PC-9 (cell line): Measurements from ENCODE around the gene SULT1C3. TPM values are rescaled to one million over a fixed set of nuclear protein-coding genes. Genes with fewer than 3 reads are reported as not detected.

Experiments used
- BruUV-seq: library from RNA; stranded (reverse); fragments of 400-500 nt; replicated peaks from 2 replicates; lab custom pipeline; 2021; lab: Mats Ljungman, UMichigan
- CTCF ChIA-PET: fragments of 300-600 bp; sonication (Branson Sonifier 250); formaldehyde crosslinking; loops from one replicate; lab custom pipeline; 2022; ENCODE audit warnings: antibody characterized with exemption; lab: Charles Lee
- POLR2A ChIA-PET: fragments of 300-600 bp; sonication (Branson Sonifier 250); formaldehyde crosslinking; loops from one replicate; lab custom pipeline; 2022; ENCODE audit warnings: antibody characterized with exemption; ENCODE audit not compliant: unreplicated experiment; lab: Charles Lee
- DNase-seq, 2 experiments: peaks; one replicate each; pipeline versions ENCODE4 v3.0.0 to v3.0.0-alpha.2; 2015 to 2022; ENCODE audit warnings: mixed read lengths in 1 of 2
- H2AFZ ChIP-seq: fragments of 200-600 bp; sonication (generic); 2 replicates; pipeline ENCODE4 v1.8.1; 2017; ENCODE audit warnings: antibody characterized with exemption
- H3F3A ChIP-seq: fragments of 200-600 bp; sonication (generic); 2 replicates; pipeline ENCODE4 v1.8.1; 2017; ENCODE audit warnings: antibody characterized with exemption, mild to moderate bottlenecking, low read depth; ENCODE audit not compliant: insufficient read depth
- H3K27ac ChIP-seq: fragments of 200-600 bp; sonication (generic); 2 replicates; pipeline ENCODE4 v1.6.1; 2016; ENCODE audit warnings: mixed run types
- H3K27me3 ChIP-seq: fragments of 200-600 bp; sonication (generic); 2 replicates; pipeline ENCODE4 v1.6.1; 2016; ENCODE audit warnings: low read depth, mixed run types; ENCODE audit not compliant: insufficient read depth
- H3K36me3 ChIP-seq: fragments of 200-600 bp; sonication (generic); 2 replicates; pipeline ENCODE4 v1.6.1; 2016; ENCODE audit warnings: low read depth, mixed run types
- H3K4me1 ChIP-seq: fragments of 200-600 bp; sonication (generic); replicated peaks from 2 replicates; pipeline ENCODE4 v1.6.1; 2016; ENCODE audit warnings: mixed run types; ENCODE audit not compliant: insufficient read depth
- H3K4me2 ChIP-seq: fragments of 200-600 bp; sonication (generic); 2 replicates; pipeline ENCODE4 v1.6.1; 2017; ENCODE audit warnings: mixed run types
- H3K4me3 ChIP-seq: fragments of 200-600 bp; sonication (generic); 2 replicates; pipeline ENCODE4 v1.6.1; 2016; ENCODE audit warnings: mixed run types
- H3K79me2 ChIP-seq: fragments of 200-600 bp; sonication (generic); 2 replicates; pipeline ENCODE4 v1.6.1; 2017; ENCODE audit warnings: low read depth, mixed run types
- H3K9me2 ChIP-seq: fragments of 200-600 bp; sonication (generic); 2 replicates; pipeline ENCODE4 v1.8.1; 2017; ENCODE audit warnings: mild to moderate bottlenecking; ENCODE audit not compliant: insufficient read depth
- H3K9me3 ChIP-seq: fragments of 200-600 bp; sonication (generic); 2 replicates; pipeline ENCODE4 v1.8.1; 2016; ENCODE audit warnings: low read depth; ENCODE audit not compliant: insufficient read depth
- H4K20me1 ChIP-seq: fragments of 200-600 bp; sonication (generic); 2 replicates; pipeline ENCODE4 v1.8.1; 2017; ENCODE audit not compliant: insufficient read depth
- EZH2 ChIP-seq: fragments of 200-600 bp; sonication (generic); IDR thresholded peaks from 2 replicates; pipeline ENCODE4 v1.8.0; 2017; ENCODE audit warnings: antibody characterized with exemption, low read depth
- intact Hi-C: fragments of 100-400 bp; cut with micrococcal nuclease; formaldehyde crosslinking; loops from one replicate; pipeline ENCODE4 v1.10.0; 2022; ENCODE audit not compliant: unreplicated experiment
- total RNA-seq: library from RNA; stranded (reverse); gene quantifications from 2 replicates; pipeline ENCODE4 v1.2.3, GENCODE V29; 2021
- TF ChIP-seq, protein P1 (sequence below): fragments of 200-600 bp; sonication (generic); conservative IDR thresholded peaks from 2 replicates; pipeline ENCODE4 v1.6.1; 2017; ENCODE audit warnings: mixed run types, antibody characterized with exemption, mild to moderate bottlenecking, moderate library complexity

SULT1C3 gene
- total RNA-seq, 1 experiment from 2014 or later = not detected

DNA sequence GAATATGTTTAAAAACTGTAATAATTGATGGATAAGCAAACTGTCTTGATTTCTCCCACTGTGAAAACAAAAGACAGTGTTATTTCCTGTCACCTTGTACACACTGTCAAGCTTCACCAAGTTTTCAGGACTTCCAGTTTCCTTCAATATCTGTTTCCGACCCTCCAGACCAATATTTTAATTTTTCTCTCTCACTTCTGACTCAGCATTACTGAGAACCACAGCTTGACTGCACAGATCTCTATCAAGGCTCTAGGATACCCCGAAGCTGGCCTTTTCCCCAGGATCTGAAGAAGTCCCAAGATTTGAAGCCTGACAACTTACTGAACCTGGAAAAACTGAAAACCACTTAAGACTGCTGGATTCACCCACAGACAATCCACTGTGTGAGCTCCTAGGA lies 13.2 kb upstream of the SULT1C3 start:
- no peak for TF ChIP-seq EZH2
- TF ChIP-seq, protein P1, sequence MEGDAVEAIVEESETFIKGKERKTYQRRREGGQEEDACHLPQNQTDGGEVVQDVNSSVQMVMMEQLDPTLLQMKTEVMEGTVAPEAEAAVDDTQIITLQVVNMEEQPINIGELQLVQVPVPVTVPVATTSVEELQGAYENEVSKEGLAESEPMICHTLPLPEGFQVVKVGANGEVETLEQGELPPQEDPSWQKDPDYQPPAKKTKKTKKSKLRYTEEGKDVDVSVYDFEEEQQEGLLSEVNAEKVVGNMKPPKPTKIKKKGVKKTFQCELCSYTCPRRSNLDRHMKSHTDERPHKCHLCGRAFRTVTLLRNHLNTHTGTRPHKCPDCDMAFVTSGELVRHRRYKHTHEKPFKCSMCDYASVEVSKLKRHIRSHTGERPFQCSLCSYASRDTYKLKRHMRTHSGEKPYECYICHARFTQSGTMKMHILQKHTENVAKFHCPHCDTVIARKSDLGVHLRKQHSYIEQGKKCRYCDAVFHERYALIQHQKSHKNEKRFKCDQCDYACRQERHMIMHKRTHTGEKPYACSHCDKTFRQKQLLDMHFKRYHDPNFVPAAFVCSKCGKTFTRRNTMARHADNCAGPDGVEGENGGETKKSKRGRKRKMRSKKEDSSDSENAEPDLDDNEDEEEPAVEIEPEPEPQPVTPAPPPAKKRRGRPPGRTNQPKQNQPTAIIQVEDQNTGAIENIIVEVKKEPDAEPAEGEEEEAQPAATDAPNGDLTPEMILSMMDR = no peak
- Histone ChIP-seq H3K4me3 (no peak overlapping the region), H3F3A (no peaks in the 10 kb centered on the region), H3K27me3 (no peaks in the 10 kb centered on the region), H4K20me1 (no peaks in the 10 kb centered on the region), H3K27ac (no peak overlapping the region), H3K9me3 (no peaks in the 10 kb centered on the region), H3K79me2 (no peaks in the 10 kb centered on the region), H3K4me2 (no peak overlapping the region), H2AFZ (no peak overlapping the region), H3K4me1 (no peaks in the 10 kb centered on the region), H3K36me3 (no peaks in the 10 kb centered on the region), H3K9me2 (no peaks in the 10 kb centered on the region; the same call in 1 of the 2 replicates)
- DNase-seq = no peak
- intact Hi-C loops = no loop called here
- POLR2A ChIA-PET = no interaction called here
- BruUV-seq = no TSS peak
- CTCF ChIA-PET = no interaction called here

DNA sequence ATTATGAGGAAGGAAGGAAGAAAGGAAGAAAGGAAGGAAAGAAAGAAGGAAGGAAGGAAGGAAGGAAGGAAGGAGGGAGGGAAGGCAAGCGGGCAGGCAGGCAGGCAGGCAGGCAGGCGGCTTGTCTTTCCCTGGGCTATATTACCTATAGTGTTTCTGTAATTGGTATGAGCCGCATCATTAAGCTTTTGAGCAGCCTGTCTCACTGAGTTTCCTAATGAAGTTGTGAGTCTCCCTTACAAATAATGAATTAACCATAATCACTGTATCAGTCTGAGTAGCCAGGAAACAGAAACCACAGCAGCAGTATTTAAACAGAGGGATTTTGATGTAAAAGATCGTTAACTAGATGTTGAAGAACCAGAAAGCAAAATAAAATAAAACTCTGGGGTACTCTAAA lies 11.8 kb upstream of the SULT1C3 start:
- no peak overlapping the region for H2AFZ ChIP-seq
- no TSS peak for BruUV-seq
- H3K27me3 ChIP-seq = no peaks in the 10 kb centered on the region
- no peaks in the 10 kb centered on the region for H3K9me3 ChIP-seq
- CTCF ChIA-PET = no interaction called here
- H3F3A ChIP-seq = no peaks in the 10 kb centered on the region
- no peak for DNase-seq
- TF ChIP-seq EZH2 = no peak
- H3K79me2 ChIP-seq = no peaks in the 10 kb centered on the region
- intact Hi-C loops = no loop called here
- POLR2A ChIA-PET = no interaction called here
- H3K9me2 ChIP-seq = no peaks in the 10 kb centered on the region
- H3K36me3 ChIP-seq = no peaks in the 10 kb centered on the region
- no peaks in the 10 kb centered on the region for H3K4me1 ChIP-seq
- no peaks in the 10 kb centered on the region for H4K20me1 ChIP-seq
- no peak overlapping the region for H3K4me2 ChIP-seq
- no peak overlapping the region for H3K27ac ChIP-seq
- no peak overlapping the region for H3K4me3 ChIP-seq

- H3K4me3 ChIP-seq = no peak overlapping the region
- no peaks in the 10 kb centered on the region for H4K20me1 ChIP-seq
- no peaks in the 10 kb centered on the region for H3K36me3 ChIP-seq
- no peaks in the 10 kb centered on the region for H3F3A ChIP-seq
- no peaks in the 10 kb centered on the region for H3K9me3 ChIP-seq
- intact Hi-C loops = no loop called here
- H3K9me2 ChIP-seq = no peaks in the 10 kb centered on the region
- no peak overlapping the region for H3K4me2 ChIP-seq
- H3K79me2 ChIP-seq = no peaks in the 10 kb centered on the region
- no peak for DNase-seq
- H3K4me1 ChIP-seq = no peaks in the 10 kb centered on the region
- CTCF ChIA-PET = no interaction called here
- no peak overlapping the region for H3K27ac ChIP-seq
- BruUV-seq = no TSS peak
- no peak overlapping the region for H2AFZ ChIP-seq
- TF ChIP-seq, protein P1 = no peak
- TF ChIP-seq EZH2 = no peak
- POLR2A ChIA-PET = no interaction called here
- H3K27me3 ChIP-seq = no peaks in the 10 kb centered on the region
These were observed 11.2 kb upstream of the SULT1C3 start for GRCh38 chr2:108228537-108228936.

DNA sequence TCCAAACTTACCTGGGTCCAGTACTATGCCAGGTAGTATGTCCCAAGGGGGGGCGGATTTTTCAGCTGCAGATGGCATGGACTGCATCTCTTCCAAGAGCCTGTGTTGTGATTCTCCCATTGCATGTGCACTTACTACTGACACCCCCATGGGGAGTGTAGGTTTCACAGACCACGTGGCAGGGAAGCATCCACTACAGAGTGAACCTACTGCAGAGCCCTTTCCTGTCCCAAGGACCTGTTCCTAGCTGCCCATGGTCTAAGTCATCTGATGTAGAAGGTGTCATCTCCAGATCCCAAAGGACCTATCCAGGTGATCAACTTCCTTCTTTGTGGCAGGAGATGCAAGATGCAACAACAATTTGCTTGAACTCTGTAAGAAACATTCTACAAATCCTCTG lies 9.9 kb upstream of the SULT1C3 start:
- ChIA-PET POLR2A (no interaction called here), CTCF (no interaction called here)
- Histone ChIP-seq H2AFZ (no peak overlapping the region), H3K9me2 (no peaks in the 10 kb centered on the region), H3K4me3 (no peak overlapping the region), H4K20me1 (no peaks in the 10 kb centered on the region), H3K36me3 (no peaks in the 10 kb centered on the region), H3K4me1 (no peaks in the 10 kb centered on the region), H3K27me3 (no peaks in the 10 kb centered on the region), H3K9me3 (no peaks in the 10 kb centered on the region), H3K79me2 (no peaks in the 10 kb centered on the region), H3K4me2 (no peak overlapping the region), H3K27ac (no peak overlapping the region), H3F3A (no peaks in the 10 kb centered on the region)
- intact Hi-C loops = no loop called here
- DNase-seq = no peak
- BruUV-seq = no TSS peak
- TF ChIP-seq, protein P1 = no peak
- TF ChIP-seq EZH2 = no peak
